Activated effector memory CD4-positive, alpha-beta T cell treated with Interleukin-2 at 50 U/mL for 16 hours (primary cell): ENCODE results near the gene CRTAP.
"Not testable (repeated sequence)": the region's sequence is repeated elsewhere in the genome, so short reads cannot be mapped to it uniquely, and the experiment has no call there.

Experiments
- DNase-seq: peaks from one replicate; pipeline ENCODE4 v3.0.0-alpha.2; 2020

Gene CRTAP

GRCh38 chr3:33181641-33182040 is 67.8 kb downstream of the CRTAP start:
- DNase-seq: not testable (repeated sequence)

GRCh38 chr3:33184863-33185262 is 71.0 kb downstream of the CRTAP start:
- DNase-seq: no peak

DNA sequence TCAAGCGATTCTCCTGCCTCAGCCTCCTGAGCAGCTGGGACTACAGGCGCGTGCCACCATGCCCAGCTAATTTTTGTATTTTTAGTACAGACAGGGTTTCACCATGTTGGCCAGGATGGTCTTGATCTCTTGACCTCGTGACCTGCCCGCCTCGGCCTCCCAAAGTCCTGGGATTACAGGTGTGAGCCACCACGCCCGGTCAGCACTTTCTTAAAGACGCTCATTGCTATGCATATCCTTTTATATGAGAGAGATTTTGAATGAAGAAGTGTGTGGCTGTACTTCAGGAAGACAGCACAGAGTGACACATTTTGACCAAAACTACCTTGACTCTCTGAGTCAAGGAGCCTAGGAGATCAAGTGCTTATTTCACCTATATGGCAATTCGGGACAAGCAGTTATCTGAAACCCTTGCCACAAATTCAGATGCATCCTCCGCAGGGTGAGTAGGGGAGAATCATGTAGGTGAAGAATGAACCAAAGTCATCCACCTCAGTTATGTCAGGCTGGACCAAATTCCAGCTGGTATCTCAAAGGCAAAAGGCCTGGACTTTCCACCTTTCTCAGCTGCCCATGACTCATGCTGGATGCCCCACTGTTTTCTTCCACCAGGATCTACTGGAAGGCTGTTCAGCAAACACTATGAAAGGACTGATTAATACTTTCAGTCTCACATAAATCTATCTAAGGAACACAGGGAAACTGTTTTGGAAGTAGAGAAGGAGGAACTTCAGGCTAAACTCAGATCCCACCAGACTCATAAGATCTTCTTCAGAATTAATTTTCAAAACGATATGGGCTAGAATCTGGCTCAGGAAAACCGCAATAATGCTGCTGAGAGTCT is 72.9 kb downstream of the CRTAP start:
- DNase-seq: no peak

DNA sequence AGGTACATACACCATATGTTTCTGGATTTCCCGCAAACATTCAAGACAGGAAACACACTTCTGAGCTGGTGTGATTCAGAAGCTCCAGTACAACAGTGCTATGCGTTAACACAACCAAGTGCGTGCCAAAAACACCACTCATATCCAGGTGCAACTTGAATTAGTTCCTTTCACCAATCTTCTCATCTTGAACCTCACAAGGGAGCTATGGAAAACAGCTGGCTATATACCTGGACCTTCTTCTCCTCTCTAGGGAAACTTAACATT is 73.5 kb downstream of the CRTAP start:
- DNase-seq: no peak

DNA sequence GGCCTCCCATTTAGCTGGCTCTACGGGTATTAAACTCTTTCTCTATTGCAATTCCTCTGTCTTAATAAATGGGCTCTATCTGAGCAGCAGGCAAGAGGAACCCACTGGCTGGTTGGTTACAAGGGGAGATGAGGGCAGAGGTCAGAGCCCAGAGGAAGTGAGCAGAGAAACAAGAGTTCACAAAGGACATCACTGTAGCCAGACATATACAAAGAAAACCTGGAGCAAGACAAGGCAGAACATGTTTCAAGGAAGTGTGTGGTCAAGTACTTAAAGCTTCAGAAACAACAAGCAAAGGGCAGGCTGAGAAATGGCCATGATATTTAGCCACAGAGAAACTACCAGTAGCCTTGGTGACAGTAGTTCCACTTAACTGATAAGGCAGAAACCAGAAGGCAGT is 80.5 kb downstream of the CRTAP start:
- no peak for DNase-seq

DNA sequence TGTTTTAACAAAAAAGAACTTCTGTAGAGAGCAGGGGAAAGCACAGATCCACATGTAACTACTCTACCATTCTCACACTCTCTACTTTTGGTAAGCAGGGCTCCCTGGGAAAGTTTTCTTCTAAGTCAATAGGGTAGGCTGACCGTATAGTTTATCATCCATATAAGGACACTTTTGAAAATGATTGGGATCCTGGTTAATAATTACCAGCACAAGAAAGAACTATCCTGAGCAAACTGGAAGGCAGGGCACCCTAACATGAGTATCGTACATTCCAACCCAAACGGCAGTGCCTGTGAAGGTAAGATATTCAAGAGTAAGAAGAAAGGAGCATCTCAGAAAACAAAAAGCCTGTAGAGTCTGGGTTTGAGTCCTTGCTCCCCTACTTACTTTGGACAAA is 82.7 kb downstream of the CRTAP start:
- DNase-seq: no peak
